GM12874 (cell line): ENCODE measurements around the gene SLC16A2.

ENCODE experiments used
- TF ChIP-seq, protein P1 (sequence below): IDR thresholded peaks from 2 replicates; pipeline ENCODE4 v1.5.1; 2011; ENCODE audit warnings: low read depth, mild to moderate bottlenecking, control low read depth, low read length, moderate library complexity; ENCODE audit not compliant: insufficient read depth

The SLC16A2 gene

GRCh38 chrX:74520896-74521295, 99.6 kb downstream of the SLC16A2 start:
- TF ChIP-seq, protein P1, sequence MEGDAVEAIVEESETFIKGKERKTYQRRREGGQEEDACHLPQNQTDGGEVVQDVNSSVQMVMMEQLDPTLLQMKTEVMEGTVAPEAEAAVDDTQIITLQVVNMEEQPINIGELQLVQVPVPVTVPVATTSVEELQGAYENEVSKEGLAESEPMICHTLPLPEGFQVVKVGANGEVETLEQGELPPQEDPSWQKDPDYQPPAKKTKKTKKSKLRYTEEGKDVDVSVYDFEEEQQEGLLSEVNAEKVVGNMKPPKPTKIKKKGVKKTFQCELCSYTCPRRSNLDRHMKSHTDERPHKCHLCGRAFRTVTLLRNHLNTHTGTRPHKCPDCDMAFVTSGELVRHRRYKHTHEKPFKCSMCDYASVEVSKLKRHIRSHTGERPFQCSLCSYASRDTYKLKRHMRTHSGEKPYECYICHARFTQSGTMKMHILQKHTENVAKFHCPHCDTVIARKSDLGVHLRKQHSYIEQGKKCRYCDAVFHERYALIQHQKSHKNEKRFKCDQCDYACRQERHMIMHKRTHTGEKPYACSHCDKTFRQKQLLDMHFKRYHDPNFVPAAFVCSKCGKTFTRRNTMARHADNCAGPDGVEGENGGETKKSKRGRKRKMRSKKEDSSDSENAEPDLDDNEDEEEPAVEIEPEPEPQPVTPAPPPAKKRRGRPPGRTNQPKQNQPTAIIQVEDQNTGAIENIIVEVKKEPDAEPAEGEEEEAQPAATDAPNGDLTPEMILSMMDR = no peak

- TF ChIP-seq, protein P1 = no peak
Measured at GRCh38 chrX:74521961-74522751, 100.9 kb downstream of the SLC16A2 start.

DNA sequence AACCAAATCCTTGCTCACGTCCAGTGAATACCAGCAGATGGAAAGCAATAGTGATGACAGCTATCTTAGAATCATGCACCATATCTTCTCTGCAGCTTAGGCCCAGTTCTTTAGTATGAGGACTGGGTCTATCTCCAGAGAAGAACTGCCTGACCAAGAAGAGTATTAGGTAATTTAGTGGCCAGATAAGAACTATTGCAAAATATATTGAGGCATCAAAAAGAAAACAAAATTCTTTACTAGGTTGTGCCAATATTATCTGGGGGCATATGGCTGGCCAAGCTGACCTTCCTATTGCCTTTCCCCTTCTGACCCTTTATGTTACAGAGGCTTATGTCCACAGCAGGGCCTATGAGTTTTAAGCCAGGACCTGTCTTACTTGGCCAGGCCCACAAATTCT, 101.9 kb downstream of the SLC16A2 start:
- TF ChIP-seq, protein P1 = no peak

- TF ChIP-seq, protein P1 = no peak
Measured at GRCh38 chrX:74523870-74524735, 102.8 kb downstream of the SLC16A2 start.

DNA sequence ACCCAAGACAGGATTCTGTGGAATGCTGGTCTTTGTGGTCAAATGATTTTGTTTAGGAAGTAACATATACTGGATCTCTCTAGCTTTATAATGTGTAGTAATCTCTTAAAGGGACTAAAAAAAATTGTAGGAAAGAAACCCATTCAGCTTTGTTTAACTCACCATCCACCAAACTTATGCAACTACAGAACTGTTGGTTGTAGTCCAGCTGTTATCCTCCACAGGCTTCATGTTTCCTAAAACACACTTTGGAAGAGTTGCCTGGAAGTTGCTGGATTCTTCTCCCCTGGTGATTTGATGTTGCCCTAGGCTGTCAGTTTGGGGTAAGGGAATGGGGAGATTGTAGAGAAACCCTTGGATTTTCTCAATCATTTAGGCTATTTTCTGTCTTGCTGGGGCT, 103.8 kb downstream of the SLC16A2 start:
- TF ChIP-seq, protein P1 = no peak

- TF ChIP-seq, protein P1 = no peak
Measured at GRCh38 chrX:74526764-74527163, 105.5 kb downstream of the SLC16A2 start.

- TF ChIP-seq, protein P1 = no peak
Measured at GRCh38 chrX:74527350-74527749, 106.1 kb downstream of the SLC16A2 start.
